Keratinocyte (primary cell): ENCODE results near the gene KBTBD3. TPM values are rescaled to one million over a fixed set of nuclear protein-coding genes. Genes with fewer than 3 reads are reported as not detected.

Experiments
- DNase-seq: peaks from one replicate; pipeline ENCODE4 v3.0.0-alpha.2; 2011; ENCODE audit warnings: low read depth, missing footprints, low spot score
- FAIRE-seq: peaks from 2 replicates; lab custom pipeline; 2011; peaks lifted over from hg19 to GRCh38; lab: Jason Lieb, UNC
- H2AFZ ChIP-seq: 2 replicates; pipeline ENCODE4 v1.6.0; 2012; ENCODE audit warnings: low read length, control low read depth, inconsistent platforms; ENCODE audit not compliant: control insufficient read depth
- H3K27ac ChIP-seq: 2 replicates; pipeline ENCODE4 v1.5.1; 2011; ENCODE audit warnings: low read length; ENCODE audit not compliant: control insufficient read depth, insufficient read depth
- H3K27me3 ChIP-seq: 3 replicates; pipeline ENCODE4 v1.6.0; 2011; ENCODE audit warnings: low read length; ENCODE audit not compliant: control insufficient read depth, insufficient read depth; ENCODE audit errors: extremely low read depth
- H3K36me3 ChIP-seq, 2 experiments: 2 replicates in 1 of 2; 3 replicates in 1 of 2; pipeline ENCODE4 v1.5.1; 2011; ENCODE audit warnings: low read length in 2 of 2, mild to moderate bottlenecking in 1 of 2; ENCODE audit not compliant: control insufficient read depth in 2 of 2, insufficient read depth in 2 of 2; ENCODE audit errors: extremely low read depth in 1 of 2
- H3K4me1 ChIP-seq: 3 replicates; pipeline ENCODE4 v1.5.1; 2011; ENCODE audit warnings: low read length; ENCODE audit not compliant: control insufficient read depth, insufficient read depth; ENCODE audit errors: extremely low read depth
- H3K4me2 ChIP-seq: 3 replicates; pipeline ENCODE4 v1.6.0; 2011; ENCODE audit warnings: low read depth, low read length; ENCODE audit not compliant: control insufficient read depth, insufficient read depth; ENCODE audit errors: extremely low read depth
- H3K4me3 ChIP-seq, 3 experiments: fragments of 200-600 bp in 1 of 3; sonication (generic) in 1 of 3; 2 replicates in 2 of 3; 3 replicates in 1 of 3; pipeline ENCODE4 v1.5.1; 2011 to 2016; ENCODE audit warnings: low read length in 3 of 3, mild to moderate bottlenecking in 3 of 3, control low read depth in 2 of 3, inconsistent platforms in 1 of 3, low read depth in 1 of 3, mixed read lengths in 1 of 3, mixed run types in 1 of 3, moderate library complexity in 1 of 3; ENCODE audit not compliant: control insufficient read depth in 2 of 3, insufficient read depth in 2 of 3; ENCODE audit errors: extremely low read depth in 1 of 3
- H3K79me2 ChIP-seq: 2 replicates; pipeline ENCODE4 v1.6.0; 2012; ENCODE audit warnings: low read length; ENCODE audit not compliant: control insufficient read depth, insufficient read depth
- H3K9ac ChIP-seq: 3 replicates; pipeline ENCODE4 v1.6.0; 2011; ENCODE audit warnings: low read length; ENCODE audit not compliant: control insufficient read depth, insufficient read depth; ENCODE audit errors: extremely low read depth
- H3K9me1 ChIP-seq: 3 replicates; pipeline ENCODE4 v1.6.0; 2011; ENCODE audit warnings: low read length; ENCODE audit not compliant: control insufficient read depth, insufficient read depth; ENCODE audit errors: extremely low read depth
- H3K9me3 ChIP-seq: 2 replicates; pipeline ENCODE4 v1.5.1; 2012; ENCODE audit warnings: low read depth, low read length; ENCODE audit not compliant: control insufficient read depth
- H4K20me1 ChIP-seq: 3 replicates; pipeline ENCODE4 v1.6.0; 2011; ENCODE audit warnings: low read length; ENCODE audit not compliant: control insufficient read depth, insufficient read depth; ENCODE audit errors: extremely low read depth
- EZH2 ChIP-seq: IDR thresholded peaks from one replicate; pipeline ENCODE4 v1.6.1; 2012; ENCODE audit warnings: inconsistent platforms, mild to moderate bottlenecking, low read length, moderate library complexity
- dilution Hi-C: fragments of 300-500 bp; cut with MboI; formaldehyde crosslinking; loops from one replicate; pipeline ENCODE4 v1.7.0; 2020; ENCODE audit warnings: low sequenced_read_pairs; ENCODE audit not compliant: extremely low pct_ligation_motif_present
- polyA plus RNA-seq, 5 experiments: library from polyadenylated mRNA; depleted of rRNA in 3 of 5; stranded (reverse) in 3 of 5; stranded (forward) in 1 of 5; unstranded in 1 of 5; fragments of >200 nt; gene quantifications; 1 replicate in 1 of 5; 2 replicates in 3 of 5; 3 replicates in 1 of 5; pipeline versions ENCODE4 v1.2.1 to v1.2.3, GENCODE V29; 2011 to 2012; ENCODE audit warnings: missing spikeins in 2 of 5, low read depth in 1 of 5, low replicate concordance in 1 of 5
- TF ChIP-seq, protein P1 (sequence below), 3 experiments: IDR thresholded peaks in 1 of 3; conservative IDR thresholded peaks in 1 of 3; optimal IDR thresholded peaks in 1 of 3; 2 replicates in 2 of 3; 3 replicates in 1 of 3; pipeline versions ENCODE3 to v1.5.1; 2011; ENCODE audit warnings: low read length in 3 of 3, mild to moderate bottlenecking in 3 of 3, moderate library complexity in 2 of 3, control low read depth in 1 of 3, inconsistent platforms in 1 of 3; ENCODE audit not compliant: insufficient read depth in 2 of 3; ENCODE audit errors: extremely low read depth in 1 of 3

The KBTBD3 gene
- polyA plus RNA-seq, 1 donor (not counting 4 experiments of a cell fraction or from before 2014, with no cell fraction given) = 8.9 TPM

DNA sequence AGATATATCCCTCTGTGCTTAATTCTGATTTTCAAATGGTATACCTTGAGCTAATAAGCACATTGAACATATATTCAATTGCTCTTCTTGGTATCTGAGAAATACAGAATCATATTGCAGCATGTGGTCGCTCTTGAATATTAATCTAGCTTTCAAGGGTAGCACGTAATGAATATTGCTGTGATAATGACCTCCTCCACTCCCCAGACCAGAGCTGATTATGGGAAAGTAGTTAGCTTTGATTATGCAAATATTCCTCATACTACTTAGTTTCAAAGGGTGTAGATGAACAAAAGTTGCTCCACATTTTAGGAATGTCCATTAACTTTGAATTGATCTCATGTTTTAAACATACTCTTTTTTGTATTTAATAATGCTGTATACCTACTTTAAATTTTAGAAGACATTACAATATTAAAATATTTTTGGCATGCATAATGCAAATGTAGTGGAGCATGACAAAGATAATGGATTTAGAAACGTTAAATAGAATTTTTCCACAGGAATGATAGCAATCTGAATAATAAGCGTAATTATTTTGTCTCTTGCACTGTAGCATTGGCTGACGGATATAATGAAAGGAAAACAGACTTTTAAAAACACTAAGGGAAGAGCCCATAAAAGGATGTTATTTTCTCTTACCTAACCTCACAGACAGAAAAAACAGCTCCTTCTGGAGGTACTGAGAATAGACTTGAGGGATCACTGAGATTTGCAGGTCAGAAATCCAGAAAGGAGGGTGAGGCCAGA is 27.2 kb downstream of the KBTBD3 start:
- Histone ChIP-seq H3K4me3 (no peak overlapping the region), H3K4me1 (no peaks in the 10 kb centered on the region), H3K79me2 (no peaks in the 10 kb centered on the region), H3K9ac (no peak overlapping the region), H4K20me1 (no peaks in the 10 kb centered on the region), H3K9me3 (no peaks in the 10 kb centered on the region), H3K27ac (no peak overlapping the region), H3K9me1 (no peaks in the 10 kb centered on the region), H3K36me3 (no peaks in the 10 kb centered on the region), H2AFZ (no peak overlapping the region), H3K4me2 (no peak overlapping the region), H3K27me3 (no peaks in the 10 kb centered on the region)
- no peak for FAIRE-seq
- dilution Hi-C loops = no loop called here
- TF ChIP-seq, protein P1, sequence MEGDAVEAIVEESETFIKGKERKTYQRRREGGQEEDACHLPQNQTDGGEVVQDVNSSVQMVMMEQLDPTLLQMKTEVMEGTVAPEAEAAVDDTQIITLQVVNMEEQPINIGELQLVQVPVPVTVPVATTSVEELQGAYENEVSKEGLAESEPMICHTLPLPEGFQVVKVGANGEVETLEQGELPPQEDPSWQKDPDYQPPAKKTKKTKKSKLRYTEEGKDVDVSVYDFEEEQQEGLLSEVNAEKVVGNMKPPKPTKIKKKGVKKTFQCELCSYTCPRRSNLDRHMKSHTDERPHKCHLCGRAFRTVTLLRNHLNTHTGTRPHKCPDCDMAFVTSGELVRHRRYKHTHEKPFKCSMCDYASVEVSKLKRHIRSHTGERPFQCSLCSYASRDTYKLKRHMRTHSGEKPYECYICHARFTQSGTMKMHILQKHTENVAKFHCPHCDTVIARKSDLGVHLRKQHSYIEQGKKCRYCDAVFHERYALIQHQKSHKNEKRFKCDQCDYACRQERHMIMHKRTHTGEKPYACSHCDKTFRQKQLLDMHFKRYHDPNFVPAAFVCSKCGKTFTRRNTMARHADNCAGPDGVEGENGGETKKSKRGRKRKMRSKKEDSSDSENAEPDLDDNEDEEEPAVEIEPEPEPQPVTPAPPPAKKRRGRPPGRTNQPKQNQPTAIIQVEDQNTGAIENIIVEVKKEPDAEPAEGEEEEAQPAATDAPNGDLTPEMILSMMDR (optimal IDR thresholded peaks at IDR 0.05 in 1 of 3, IDR thresholded peaks at IDR 0.05 in 1 of 3, conservative IDR thresholded peaks at IDR 0.05 in 1 of 3; ENCODE audit: extremely low read depth in 1 of 3, insufficient read depth in 2 of 3, low read length in 3 of 3) = no peak
- TF ChIP-seq EZH2 = no peak
- no peak for DNase-seq

- no peak for DNase-seq
- dilution Hi-C loops = no loop called here
- H3K27me3 ChIP-seq = no peaks in the 10 kb centered on the region
- H3K4me2 ChIP-seq = no peak overlapping the region
- TF ChIP-seq, protein P1 (optimal IDR thresholded peaks at IDR 0.05 in 1 of 3, IDR thresholded peaks at IDR 0.05 in 1 of 3, conservative IDR thresholded peaks at IDR 0.05 in 1 of 3; ENCODE audit: extremely low read depth in 1 of 3, insufficient read depth in 2 of 3, low read length in 3 of 3) = no peak
- TF ChIP-seq EZH2 = no peak
- H3K79me2 ChIP-seq = no peaks in the 10 kb centered on the region
- no peaks in the 10 kb centered on the region for H3K9me3 ChIP-seq
- no peak overlapping the region for H3K27ac ChIP-seq
- no peaks in the 10 kb centered on the region for H4K20me1 ChIP-seq
- H3K9me1 ChIP-seq = no peaks in the 10 kb centered on the region
- no peak overlapping the region for H3K4me3 ChIP-seq
- no peak overlapping the region for H3K9ac ChIP-seq
- no peaks in the 10 kb centered on the region for H3K4me1 ChIP-seq
- no peak overlapping the region for H2AFZ ChIP-seq
- H3K36me3 ChIP-seq = no peaks in the 10 kb centered on the region
- no peak for FAIRE-seq
Observed at GRCh38 chr11:106047631-106048030, 29.5 kb downstream of the KBTBD3 start.
